Peyer's patch (tissue), 4 donors: Measurements from ENCODE around the gene NKD1.

Experiments used
- CTCF ChIP-seq, 6 experiments: fragments of 450-650 bp in 4 of 6; fragments of 200-600 bp in 2 of 6; sonication (generic) in 1 of 6; IDR thresholded peaks; one replicate each; pipeline ENCODE4 v1.5.1; 2017 to 2019; ENCODE audit warnings: antibody characterized with exemption in 6 of 6, mild to moderate bottlenecking in 3 of 6, moderate library complexity in 1 of 6
- POLR2A ChIP-seq, 2 donors: fragments of 450-650 bp; IDR thresholded peaks; one replicate each; pipeline ENCODE4 v1.5.1; 2017; ENCODE audit warnings: antibody characterized with exemption in 2 of 2, mild to moderate bottlenecking in 2 of 2, moderate library complexity in 2 of 2

- TF ChIP-seq CTCF (IDR thresholded peaks at IDR 0.05) = no peak
- no peak for TF ChIP-seq POLR2A (IDR thresholded peaks at IDR 0.05)
Measured at GRCh38 chr16:50519001-50519400, 29.2 kb upstream of the NKD1 start.
